SK-N-SH treated with all-trans-retinoic acid at 6 μM for 48 hours (cell line): ENCODE data around the gene ID3.

ENCODE experiments used
- ARNTL ChIP-seq: fragments of 450-650 bp; formaldehyde crosslinking; IDR thresholded peaks from 2 replicates; pipeline ENCODE4 v1.5.0; 2020; ENCODE audit warnings: low read depth, mild to moderate bottlenecking, moderate library complexity, borderline replicate concordance
- GLIS3 ChIP-seq: fragments of 250-450 bp; sonication (Bioruptor Pico); IDR thresholded peaks from 2 replicates; pipeline ENCODE4 v1.5.0; 2020; ENCODE audit warnings: mild to moderate bottlenecking, moderate library complexity
- RARB ChIP-seq: fragments of 250-450 bp; sonication (Bioruptor Pico); IDR thresholded peaks from 2 replicates; pipeline ENCODE4 v1.8.0; 2021; ENCODE audit warnings: mild to moderate bottlenecking, moderate library complexity
- TOX ChIP-seq: fragments of 250-450 bp; sonication (Bioruptor Pico); IDR thresholded peaks from 2 replicates; pipeline ENCODE4 v1.8.0; 2021; ENCODE audit warnings: mild to moderate bottlenecking, moderate library complexity, borderline replicate concordance
- ZC3H10 ChIP-seq: fragments of 250-450 bp; sonication (Bioruptor Pico); IDR thresholded peaks from 2 replicates; pipeline ENCODE4 v1.5.1; 2021; ENCODE audit warnings: mild to moderate bottlenecking, moderate library complexity
- ZFP3 ChIP-seq: fragments of 250-450 bp; sonication (Bioruptor Pico); IDR thresholded peaks from 2 replicates; pipeline ENCODE4 v1.5.0; 2020; ENCODE audit warnings: mild to moderate bottlenecking, moderate library complexity
- TF ChIP-seq, protein P1 (sequence below): fragments of 250-450 bp; sonication (Bioruptor Pico); IDR thresholded peaks from 2 replicates; pipeline ENCODE4 v1.8.0; 2020; ENCODE audit warnings: mild to moderate bottlenecking, moderate library complexity, borderline replicate concordance
- TF ChIP-seq, protein P2 (sequence below): fragments of 250-450 bp; sonication (Bioruptor Pico); IDR thresholded peaks from 2 replicates; pipeline ENCODE4 v1.5.0; 2020; ENCODE audit warnings: mild to moderate bottlenecking, moderate library complexity
- TF ChIP-seq, protein P3 (sequence below): fragments of 250-450 bp; sonication (Bioruptor Pico); IDR thresholded peaks from 2 replicates; pipeline ENCODE4 v1.5.1; 2020; ENCODE audit warnings: low read depth, mild to moderate bottlenecking, moderate library complexity

DNA sequence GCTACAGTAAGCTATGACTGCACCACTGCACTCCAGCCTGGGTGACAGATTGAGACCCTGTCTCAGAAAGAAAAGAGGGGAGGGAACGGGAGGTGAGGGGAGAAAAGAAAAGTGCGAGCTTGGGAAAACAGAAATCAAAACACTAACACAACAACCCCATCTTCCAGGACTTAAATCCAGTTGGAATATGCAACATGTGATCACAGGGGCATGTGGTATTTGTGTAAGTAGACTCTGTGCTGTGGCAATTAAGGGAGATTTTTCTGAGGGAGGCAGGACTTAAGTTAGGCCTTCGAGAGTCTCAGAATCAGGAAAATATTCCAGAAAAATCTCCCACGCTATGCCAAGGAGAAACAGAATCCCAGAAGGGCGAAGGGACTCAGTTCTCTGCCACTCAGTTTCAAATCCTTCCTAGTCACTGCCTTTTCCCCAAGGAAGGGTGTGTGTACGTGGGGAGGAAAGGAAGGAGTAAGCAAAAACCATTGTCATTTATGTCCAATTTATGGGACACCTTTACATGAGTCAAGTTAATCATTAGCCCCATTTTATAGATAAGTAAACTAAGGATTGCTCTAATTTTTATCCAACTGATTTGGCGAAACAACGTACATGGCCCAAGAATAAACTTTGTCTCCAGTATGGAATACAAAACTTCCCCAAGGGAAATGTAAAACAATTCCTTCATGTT is 12.3 kb downstream of the ID3 start:
- TF ChIP-seq, protein P1, sequence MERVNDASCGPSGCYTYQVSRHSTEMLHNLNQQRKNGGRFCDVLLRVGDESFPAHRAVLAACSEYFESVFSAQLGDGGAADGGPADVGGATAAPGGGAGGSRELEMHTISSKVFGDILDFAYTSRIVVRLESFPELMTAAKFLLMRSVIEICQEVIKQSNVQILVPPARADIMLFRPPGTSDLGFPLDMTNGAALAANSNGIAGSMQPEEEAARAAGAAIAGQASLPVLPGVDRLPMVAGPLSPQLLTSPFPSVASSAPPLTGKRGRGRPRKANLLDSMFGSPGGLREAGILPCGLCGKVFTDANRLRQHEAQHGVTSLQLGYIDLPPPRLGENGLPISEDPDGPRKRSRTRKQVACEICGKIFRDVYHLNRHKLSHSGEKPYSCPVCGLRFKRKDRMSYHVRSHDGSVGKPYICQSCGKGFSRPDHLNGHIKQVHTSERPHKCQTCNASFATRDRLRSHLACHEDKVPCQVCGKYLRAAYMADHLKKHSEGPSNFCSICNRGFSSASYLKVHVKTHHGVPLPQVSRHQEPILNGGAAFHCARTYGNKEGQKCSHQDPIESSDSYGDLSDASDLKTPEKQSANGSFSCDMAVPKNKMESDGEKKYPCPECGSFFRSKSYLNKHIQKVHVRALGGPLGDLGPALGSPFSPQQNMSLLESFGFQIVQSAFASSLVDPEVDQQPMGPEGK (CRISPR knock-in tag): no peak
- TF ChIP-seq, protein P2, sequence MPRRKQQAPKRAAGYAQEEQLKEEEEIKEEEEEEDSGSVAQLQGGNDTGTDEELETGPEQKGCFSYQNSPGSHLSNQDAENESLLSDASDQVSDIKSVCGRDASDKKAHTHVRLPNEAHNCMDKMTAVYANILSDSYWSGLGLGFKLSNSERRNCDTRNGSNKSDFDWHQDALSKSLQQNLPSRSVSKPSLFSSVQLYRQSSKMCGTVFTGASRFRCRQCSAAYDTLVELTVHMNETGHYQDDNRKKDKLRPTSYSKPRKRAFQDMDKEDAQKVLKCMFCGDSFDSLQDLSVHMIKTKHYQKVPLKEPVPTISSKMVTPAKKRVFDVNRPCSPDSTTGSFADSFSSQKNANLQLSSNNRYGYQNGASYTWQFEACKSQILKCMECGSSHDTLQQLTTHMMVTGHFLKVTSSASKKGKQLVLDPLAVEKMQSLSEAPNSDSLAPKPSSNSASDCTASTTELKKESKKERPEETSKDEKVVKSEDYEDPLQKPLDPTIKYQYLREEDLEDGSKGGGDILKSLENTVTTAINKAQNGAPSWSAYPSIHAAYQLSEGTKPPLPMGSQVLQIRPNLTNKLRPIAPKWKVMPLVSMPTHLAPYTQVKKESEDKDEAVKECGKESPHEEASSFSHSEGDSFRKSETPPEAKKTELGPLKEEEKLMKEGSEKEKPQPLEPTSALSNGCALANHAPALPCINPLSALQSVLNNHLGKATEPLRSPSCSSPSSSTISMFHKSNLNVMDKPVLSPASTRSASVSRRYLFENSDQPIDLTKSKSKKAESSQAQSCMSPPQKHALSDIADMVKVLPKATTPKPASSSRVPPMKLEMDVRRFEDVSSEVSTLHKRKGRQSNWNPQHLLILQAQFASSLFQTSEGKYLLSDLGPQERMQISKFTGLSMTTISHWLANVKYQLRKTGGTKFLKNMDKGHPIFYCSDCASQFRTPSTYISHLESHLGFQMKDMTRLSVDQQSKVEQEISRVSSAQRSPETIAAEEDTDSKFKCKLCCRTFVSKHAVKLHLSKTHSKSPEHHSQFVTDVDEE (CRISPR knock-in tag): no peak
- TF ChIP-seq GLIS3: no peak
- no peak for TF ChIP-seq RARB (CRISPR knock-in tag)
- TF ChIP-seq ARNTL (CRISPR knock-in tag): no peak
- TF ChIP-seq, protein P3, sequence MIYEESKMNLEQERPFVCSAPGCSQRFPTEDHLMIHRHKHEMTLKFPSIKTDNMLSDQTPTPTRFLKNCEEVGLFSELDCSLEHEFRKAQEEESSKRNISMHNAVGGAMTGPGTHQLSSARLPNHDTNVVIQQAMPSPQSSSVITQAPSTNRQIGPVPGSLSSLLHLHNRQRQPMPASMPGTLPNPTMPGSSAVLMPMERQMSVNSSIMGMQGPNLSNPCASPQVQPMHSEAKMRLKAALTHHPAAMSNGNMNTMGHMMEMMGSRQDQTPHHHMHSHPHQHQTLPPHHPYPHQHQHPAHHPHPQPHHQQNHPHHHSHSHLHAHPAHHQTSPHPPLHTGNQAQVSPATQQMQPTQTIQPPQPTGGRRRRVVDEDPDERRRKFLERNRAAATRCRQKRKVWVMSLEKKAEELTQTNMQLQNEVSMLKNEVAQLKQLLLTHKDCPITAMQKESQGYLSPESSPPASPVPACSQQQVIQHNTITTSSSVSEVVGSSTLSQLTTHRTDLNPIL (CRISPR knock-in tag): no peak
- TF ChIP-seq ZFP3 (CRISPR knock-in tag): no peak
- no peak for TF ChIP-seq ZC3H10
- TF ChIP-seq TOX (CRISPR knock-in tag): no peak
